HG02759 (cell line): Measurements from ENCODE around the gene GALNT5.
"Not testable (repeated sequence)": the region's sequence is repeated elsewhere in the genome, so short reads cannot be mapped to it uniquely, and the experiment has no call there.

Source experiments
- ATAC-seq: cut with Tn5 transposase; IDR thresholded peaks from one replicate; pipeline ENCODE4 v1.9.1; 2021; ENCODE audit warnings: mild to moderate bottlenecking, moderate library complexity; ENCODE audit not compliant: unreplicated experiment

The GALNT5 gene

DNA sequence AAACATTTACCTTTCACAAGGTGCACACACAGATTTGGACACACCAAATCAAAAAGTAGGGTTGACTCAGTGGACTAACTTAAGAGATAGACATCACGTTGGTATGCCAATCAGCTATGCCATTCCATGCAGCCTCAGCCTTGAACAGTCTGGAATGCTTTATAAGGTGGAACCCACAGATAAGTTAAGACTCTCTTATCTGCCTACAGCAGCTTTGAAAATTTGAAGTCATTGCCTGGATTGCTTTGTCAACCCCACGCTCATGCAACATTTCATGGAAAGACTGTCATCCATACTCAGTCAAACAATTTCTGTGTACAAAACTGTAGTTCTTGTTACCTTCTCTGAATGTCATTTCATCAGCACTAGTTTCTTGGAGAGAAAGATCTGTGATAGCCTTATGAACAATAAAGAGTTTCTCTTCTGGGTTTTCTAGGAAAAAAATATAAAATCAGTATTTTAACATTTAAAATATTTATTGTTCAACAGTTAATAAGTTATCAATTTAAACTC is 66.9 kb downstream of the GALNT5 start:
- no peak for ATAC-seq

DNA sequence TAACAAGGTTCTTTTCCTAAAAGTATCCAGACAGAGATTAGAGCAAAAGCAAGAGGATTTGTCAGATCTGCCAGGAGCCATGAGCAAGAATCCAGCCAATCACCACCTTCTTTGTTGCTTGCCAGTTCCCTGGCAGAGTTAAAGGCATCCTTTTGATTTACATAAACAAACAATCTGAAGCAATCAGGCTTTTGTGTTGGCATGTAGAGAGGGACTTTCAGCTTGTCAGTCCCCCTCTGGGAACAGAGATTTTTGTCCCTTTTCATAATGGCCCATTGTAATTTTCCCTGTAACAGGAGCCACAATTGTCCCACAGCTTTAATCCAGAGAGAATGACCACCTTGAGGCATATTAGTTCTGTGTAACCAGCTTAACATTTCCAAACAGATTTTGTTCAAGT is 68.3 kb downstream of the GALNT5 start, which contains the start of gene ERMN:
Gene ERMN, minus strand, starts transcription at position 39 of the 400 bp plus-strand sequence. CDS start 182 bp downstream, outside the sequence.
- no peak for ATAC-seq

DNA sequence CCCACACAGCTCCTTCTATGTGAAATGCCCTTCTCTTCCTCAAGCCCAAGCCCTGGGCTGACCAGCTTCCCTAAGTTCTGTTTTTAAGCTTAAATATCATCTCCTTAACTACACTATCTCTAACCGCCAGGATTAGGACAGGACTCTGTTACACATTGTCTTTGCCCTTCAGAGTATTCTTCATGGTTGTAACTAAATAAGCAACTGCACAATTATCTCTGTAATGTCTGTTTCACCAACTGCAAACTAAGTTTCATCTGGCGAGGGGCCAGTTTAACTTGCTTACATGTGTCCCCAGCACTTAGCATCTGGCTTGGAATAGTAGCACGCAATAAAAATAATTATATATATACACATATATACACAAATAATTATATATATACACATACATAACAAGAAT is 69.2 kb downstream of the GALNT5 start:
- ATAC-seq: no peak

DNA sequence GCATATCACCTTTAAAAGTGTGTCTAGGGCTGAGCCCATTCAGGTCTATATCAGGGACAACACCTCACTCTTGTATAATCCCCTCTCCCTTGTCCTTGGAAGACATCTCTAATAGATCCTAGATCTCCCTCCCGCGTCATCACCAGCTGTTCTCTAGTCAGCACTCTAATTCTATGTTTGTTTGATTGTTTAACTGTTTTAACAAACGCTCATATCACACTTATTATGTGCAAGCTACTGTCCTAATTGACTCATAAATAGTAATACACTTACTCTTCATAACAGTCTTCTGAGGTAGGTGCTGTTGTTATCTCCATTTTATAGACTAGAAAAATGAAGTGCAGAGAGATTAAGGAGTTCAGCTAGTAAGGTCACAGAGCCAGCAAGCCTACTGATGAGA is 69.7 kb downstream of the GALNT5 start:
- peak; percentile 38 for ATAC-seq

DNA sequence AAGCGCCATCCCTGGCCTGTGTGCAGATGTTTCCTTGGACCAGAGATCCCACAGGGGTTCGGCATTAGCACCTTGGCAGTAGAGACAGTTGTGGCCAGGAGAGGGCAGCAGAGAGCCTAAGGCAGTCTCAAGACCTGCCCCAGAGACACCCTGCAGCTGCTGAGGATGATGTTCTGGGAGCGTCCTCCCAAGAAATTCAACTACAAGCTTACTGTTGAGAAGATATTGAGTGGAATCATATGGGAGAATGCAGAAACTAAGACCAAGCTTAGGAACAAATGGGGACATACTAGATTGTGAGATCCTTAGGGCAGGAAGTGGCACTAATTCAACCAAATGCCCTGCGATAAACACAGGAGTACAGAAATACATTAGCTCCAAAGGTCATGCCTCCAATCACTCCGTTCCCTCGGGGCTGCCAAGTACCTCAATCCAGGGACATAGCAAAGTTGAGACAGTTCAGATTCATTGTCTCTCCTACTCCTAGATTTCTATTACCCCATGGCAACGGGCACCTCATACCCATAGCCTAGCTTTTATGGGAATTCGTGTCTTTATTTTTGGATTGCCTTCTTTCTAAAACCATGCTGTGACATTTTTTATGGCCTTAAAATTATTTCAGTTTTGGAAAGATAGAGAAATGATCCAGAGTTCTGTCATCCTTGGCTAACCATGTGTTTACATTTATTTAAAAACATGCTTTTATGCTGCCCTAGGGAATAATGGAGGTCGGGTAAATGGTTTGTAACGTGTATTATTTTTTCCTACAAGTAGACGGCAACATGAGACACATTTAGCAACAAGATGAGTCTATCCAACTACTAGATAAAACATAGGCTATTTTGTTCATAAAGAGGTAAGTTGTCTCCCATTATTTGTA is 70.4 kb downstream of the GALNT5 start:
- ATAC-seq: peak; percentile 99

DNA sequence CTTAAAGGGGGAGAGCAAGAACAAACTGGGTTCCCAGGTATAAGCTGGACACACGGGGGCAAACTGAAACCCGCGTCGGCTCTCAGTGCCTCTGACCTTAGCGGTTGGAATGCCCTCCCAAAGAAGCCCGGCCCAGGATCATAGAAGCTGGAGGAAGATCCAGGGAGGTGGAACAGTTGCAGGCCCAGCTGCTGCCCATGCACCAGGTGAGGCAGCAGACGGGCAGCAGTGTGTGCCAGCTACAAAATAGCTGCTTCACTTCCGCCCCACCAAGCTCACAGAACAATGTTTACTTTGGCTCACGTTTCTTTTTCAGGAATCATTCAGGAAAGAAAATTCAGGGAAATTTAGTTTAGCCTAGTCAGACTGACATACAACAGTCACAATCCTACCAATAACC is 72.0 kb downstream of the GALNT5 start:
- no peak for ATAC-seq

DNA sequence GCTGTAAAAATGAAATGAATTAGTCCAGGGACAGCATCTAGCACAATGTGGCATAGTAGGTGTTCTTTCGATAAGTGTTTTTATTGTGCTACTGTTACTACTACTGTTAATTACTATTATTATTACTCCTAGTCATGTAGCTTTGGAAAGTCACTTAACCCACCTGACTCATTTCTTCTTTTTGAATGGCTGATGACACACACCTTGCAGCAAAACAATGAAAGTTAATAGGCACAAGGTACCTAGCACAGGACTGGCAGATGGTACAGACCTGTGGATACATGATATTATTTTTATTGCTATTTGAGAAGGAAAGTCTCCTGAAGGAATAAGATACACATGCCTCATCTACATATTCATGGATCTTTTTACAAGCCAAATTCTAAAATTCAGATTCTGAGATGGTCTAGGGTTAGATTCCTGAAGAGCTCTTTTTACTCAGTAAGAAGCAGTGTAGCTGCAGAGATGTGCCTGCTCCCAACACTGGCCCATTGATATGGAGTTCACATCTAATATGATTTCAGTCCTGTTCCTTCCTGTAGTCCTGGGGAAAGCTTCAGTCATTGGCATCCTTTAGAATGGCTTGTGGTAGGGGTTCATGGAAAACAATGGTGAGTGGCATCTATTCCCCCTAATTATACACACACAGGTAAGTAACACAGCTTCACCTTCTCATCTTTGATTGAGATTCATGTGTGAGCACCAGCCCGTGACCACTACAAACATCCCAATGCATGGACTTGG is 76.0 kb downstream of the GALNT5 start:
- ATAC-seq: no peak

DNA sequence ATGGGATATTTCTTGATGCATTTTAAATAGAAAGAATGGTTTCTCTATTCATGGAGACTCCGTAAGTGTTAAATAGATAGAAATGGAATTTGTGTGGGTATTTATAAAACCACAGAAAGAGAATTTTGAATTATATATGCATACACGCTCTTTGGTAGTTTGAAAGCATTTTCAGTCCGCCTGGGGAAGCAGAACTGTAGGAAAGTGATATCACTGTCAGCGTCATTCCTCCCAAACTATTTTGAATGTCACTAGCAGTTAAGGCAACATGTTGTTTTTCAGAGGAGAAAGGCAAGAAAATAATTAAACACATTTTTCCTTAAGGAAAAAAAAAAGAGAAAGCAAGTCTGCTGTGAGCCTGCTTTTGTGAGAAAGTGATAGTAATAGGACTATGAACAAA is 76.8 kb downstream of the GALNT5 start:
- ATAC-seq: no peak

DNA sequence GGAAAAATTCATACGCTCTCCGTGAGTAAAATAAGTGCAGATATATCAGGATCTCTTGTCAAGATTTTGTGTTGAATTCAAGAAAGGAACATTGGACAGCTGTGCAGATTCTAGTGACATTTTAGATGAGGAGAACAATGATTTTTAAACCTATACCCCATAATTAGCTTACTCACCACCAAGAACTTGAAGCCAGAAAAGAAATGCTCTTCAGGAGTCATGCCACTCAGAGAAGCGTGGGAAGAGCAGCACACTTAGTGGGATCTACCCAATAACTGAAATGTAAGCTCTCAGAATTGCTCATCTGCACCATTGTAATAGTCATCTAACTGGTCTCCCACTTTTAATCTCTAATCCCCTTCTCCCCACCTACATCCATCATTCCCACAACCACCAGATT is 77.3 kb downstream of the GALNT5 start:
- no peak for ATAC-seq

DNA sequence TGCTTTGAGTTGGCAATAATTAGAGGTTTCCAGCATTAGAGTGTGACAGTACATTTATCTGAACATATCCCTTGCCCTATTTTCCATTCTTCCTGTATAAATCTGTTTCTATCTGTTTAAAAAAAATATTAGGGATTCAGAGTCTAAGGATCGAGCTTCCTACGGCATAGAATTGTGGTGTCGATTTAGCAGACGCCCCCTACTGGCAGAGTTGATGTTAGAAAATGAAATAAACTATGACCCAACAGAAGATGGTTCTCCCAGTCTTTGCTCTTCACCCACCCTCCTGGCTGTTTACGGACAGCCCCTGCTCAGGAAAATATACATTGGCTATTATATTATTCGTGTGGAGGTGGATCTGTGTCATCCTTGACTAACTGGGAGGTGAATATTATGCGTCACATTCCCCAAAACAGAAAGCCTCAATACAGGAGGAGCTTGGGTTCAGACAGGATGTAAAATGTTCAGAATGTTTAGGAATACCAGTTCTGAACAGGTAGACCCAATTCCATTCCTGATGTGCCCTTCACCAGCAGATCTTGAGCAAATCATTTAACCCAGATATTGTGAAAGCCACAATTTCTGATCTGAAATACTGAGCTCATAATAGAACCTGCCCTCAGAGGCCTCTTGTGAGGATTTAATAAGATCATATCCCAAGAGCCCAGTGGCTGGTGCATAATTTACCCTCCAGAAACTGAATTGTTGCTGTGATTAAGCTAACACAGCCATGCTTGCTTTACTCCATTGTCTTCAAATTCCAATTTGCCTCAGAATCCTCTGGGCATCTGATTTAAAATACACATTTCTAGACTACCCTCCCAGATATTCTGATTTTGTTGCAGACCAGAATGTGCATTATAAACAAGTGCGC is 78.9 kb downstream of the GALNT5 start:
- peak; percentile 69 for ATAC-seq

DNA sequence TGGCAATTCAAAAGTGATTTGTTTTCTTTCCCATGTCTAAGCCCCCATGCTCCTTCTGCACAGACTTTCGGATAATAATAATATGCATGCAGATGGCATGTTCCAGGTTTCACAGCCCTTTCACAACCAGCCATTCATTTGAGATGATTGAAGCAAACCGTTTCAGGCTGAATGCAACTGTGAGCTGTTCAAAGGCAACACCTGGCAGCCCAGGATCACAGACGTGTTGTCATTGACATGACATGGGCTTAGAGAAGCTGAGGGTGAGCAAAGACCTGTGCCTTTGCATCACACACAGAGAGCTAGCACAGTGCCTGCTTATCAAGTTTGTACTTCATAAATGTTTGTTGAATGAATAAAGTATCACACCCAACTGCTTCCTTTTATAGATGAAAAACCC is 80.5 kb downstream of the GALNT5 start:
- ATAC-seq: no peak

DNA sequence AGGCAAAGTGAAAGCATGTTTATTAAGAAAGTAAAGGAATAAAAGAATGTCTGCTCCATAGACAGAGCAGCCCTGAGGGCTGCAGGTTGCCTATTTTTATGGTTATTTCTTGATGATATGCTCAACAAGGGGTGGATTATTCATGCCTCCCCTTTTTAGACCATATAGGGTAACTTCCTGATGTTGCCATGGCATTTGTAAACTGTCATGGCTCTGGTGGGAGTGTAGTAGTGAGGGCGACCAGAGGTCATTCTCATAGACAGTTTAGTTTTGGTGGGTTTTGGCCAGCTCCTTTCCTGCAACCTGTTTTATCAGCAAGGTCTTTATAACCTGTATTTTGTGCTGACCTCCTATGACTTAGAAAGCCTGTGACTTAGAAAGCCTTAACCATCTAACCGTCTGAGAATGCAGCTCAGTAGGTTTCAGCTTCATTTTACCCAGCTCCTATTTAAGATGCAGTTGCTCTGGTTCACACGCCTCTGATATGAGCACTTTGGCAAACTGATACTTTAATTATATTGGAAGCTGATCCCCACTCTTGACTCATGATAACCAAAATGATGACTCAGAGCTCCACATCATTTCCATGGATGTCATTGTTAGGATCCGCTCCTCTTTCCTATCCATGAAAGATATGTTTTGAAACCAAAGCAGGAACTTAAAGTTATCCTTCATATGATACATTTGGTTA is 82.6 kb downstream of the GALNT5 start:
- no peak for ATAC-seq

DNA sequence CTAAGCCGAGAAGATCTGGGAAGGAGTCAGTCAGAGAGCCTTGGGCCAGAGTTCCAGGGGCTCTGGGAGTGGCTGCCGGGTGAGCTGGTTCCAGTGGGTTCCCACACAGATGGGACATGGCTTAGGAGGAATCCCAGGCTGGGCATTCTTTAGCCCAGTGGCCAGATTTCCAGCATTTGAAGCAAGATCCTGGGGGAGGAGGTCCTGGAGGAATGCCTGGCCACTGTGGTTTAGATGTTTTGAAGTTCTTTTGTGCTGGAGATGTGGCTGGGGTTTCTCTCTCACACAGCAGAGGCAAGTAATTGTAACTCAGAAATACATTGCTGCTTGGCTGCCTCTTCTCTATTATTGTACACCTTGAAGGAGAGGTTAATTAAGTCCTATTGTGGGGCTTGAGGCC is 83.9 kb downstream of the GALNT5 start:
- ATAC-seq: not testable (repeated sequence)

DNA sequence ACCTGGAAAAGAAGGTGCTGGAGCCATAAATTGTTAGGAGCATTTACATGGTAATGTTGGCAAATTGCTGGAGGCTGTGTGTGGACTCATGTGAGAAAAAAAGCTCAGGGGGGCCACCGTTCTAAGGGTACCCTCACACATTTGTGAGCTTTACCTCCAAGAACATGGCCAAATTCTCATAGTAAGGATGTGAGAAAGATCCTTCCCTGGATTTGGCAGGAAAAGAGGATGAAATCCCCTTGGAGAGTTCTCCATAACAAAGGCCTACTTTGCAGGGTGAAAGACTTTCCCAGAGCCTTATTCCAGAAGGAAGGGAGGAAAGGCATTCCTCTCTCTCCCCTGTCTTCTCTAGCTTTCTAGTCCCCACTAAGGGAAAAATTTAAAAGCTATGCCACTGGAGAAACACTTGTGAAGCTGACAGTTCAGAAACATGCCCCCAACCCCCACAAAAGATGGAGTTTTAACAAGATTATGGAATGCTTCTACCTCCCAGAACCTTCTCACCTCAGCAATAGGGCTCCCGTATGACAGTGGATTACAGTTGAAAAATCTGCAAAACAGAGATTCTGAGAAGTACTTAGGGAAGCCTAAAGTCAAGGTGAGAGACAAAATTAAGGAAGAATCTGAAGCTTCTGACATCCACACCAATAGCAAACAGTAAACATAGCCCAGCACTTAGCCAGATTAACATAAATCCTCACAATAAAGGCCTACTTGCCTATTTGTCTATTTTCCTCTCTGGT is 88.3 kb downstream of the GALNT5 start:
- no peak for ATAC-seq

DNA sequence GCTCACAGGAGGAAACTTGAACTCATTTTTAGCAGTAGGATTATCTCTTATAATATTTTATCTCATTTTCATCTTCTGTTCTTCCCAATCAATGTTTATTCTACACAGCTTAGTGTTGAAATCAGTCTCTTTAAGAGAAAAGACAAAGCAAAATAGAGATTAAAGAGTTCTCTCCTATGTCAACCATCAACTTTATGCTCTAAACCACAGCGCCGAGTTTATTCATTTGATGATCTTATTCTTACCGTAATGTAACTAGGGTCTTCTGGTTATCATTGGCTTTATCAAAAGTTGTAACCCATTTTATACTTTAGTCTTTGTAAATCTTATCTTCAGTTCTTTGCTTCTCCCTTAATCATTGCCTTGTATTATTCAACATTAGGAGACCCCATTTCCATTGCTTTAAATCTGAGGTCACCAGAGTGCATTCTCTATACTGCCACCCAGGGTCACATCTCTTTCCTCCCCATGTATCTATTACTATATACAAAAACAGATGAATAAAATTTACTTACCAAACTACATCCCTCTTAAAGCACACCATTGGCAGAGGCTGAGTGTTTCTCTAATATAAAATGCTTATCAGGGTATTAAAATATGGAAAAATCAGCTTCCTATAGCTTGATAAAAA is 90.9 kb downstream of the GALNT5 start:
- ATAC-seq: no peak

DNA sequence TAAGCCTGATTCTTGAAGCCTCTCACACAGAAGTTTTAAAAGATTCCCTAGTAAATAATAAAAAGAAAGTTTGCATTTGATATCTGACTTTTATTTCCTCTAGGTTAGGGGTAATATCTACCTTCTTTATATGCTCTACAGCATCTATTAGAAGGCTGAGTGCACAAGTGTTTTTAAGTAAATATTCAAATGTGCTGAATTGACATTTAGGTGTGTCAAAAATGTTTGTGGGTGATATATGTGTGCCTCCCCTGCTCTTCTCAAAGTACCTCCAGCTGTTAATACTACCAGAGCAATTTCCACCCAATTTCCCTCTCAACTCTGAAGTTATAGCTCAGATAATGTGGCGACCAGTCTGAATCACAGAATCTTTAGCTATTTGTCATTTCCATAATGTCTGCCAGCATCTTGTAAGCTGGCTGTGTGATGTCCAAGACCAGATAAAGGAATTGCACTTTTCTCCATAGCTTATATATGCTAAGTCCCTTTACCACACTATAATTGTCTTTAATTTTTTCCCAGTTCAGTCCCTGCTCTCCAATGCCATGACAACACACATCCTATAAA is 92.5 kb downstream of the GALNT5 start:
- ATAC-seq: no peak

DNA sequence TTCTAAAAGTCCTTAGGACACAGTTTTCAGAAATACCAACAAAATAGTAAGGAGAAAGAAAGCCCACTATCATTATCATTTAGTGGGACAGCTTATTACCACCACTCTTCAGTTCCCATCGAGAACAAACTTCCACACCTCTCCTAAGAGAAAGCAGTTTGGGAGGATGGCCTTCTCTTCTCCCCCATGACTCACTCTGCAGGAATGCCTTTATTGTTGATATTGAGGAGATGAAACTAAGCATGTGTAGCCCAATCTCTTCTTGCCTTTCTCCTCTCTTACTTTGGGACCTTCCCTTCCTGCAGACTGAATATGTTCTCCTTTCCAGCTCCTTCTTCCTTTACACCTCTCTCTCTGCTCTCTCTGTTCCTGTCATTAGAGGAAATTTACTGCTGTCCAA is 98.1 kb downstream of the GALNT5 start:
- ATAC-seq: no peak

DNA sequence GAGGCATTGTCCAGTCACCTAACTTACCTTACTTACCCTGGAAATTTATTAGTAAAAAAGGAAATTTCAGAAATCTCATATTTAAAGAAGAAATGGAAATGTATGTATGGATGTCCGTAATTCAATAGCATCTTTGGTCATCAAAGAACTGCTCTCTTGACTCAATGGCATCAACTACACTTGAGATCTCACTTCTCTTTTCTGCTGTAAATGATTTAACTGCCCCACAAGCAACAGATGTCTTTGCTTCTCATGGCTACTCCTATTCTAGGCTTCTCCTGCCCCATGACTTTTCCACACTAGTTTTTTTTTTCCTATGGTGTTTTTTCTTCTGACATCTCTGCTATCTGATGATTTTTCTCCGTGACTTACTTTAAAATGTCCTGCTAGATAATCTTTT is 102.1 kb downstream of the GALNT5 start:
- no peak for ATAC-seq

DNA sequence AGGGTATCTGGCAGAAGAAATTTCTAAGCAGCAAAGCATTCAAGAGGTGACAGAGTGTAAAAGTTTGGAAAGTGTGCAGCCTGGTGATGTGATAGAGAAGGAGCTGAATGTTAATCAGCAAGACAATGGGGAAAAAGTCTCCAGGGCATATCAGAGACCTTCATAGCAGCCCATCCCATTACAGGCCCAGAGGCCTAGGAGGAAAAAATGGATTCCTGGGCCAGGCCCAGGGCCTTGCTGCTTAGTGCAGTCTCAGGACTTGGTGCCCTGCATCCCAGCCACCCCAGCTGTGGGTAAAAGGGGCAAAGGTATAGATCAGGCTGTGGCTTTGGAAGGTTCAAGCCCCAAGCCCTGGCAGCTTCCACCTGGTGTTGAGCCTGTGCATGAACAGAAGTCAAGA is 104.0 kb downstream of the GALNT5 start:
- no peak for ATAC-seq
